MM.1S (cell line): Measurements from ENCODE around the gene ST7.

Experiments used
- DNase-seq: peaks from one replicate; pipeline ENCODE4 v3.0.0-alpha.2; 2015
- H2AFZ ChIP-seq: fragments of 300-600 bp; sonication (generic); 2 replicates; pipeline ENCODE4 v1.6.0; 2016; ENCODE audit warnings: antibody characterized with exemption, low read length
- H3F3A ChIP-seq: fragments of 300-600 bp; sonication (generic); 2 replicates; pipeline ENCODE4 v1.6.1; 2016; ENCODE audit warnings: mild to moderate bottlenecking, antibody characterized with exemption, low read length, moderate library complexity, mixed read lengths; ENCODE audit not compliant: insufficient read depth
- H3K27ac ChIP-seq: fragments of 300-600 bp; sonication (generic); 2 replicates; pipeline ENCODE4 v1.5.1; 2016; ENCODE audit warnings: mild to moderate bottlenecking, low read length
- H3K27me3 ChIP-seq: fragments of 300-600 bp; sonication (generic); replicated peaks from 2 replicates; pipeline ENCODE4 v1.6.0; 2016; ENCODE audit warnings: low read length; ENCODE audit not compliant: insufficient read depth
- H3K36me3 ChIP-seq: fragments of 300-600 bp; sonication (generic); replicated peaks from 2 replicates; pipeline ENCODE4 v1.6.1; 2016; ENCODE audit warnings: mild to moderate bottlenecking, low read length, mixed read lengths; ENCODE audit not compliant: insufficient read depth
- H3K4me1 ChIP-seq: fragments of 300-600 bp; sonication (generic); 2 replicates; pipeline ENCODE4 v1.6.1; 2016; ENCODE audit warnings: low read length, mixed read lengths
- H3K4me2 ChIP-seq: fragments of 300-600 bp; sonication (generic); 2 replicates; pipeline ENCODE4 v1.6.0; 2016; ENCODE audit warnings: low read depth, low read length
- H3K4me3 ChIP-seq: fragments of 300-600 bp; sonication (generic); 2 replicates; pipeline ENCODE4 v1.5.1; 2016; ENCODE audit warnings: low read length, mixed read lengths
- H3K79me2 ChIP-seq: fragments of 300-600 bp; sonication (generic); 2 replicates; pipeline ENCODE4 v1.6.1; 2016; ENCODE audit warnings: mixed run types, low read length, mixed read lengths
- H3K9ac ChIP-seq: fragments of 300-600 bp; sonication (generic); 2 replicates; pipeline ENCODE4 v1.6.1; 2016; ENCODE audit warnings: low read length, mixed read lengths
- H3K9me2 ChIP-seq: fragments of 300-600 bp; sonication (generic); replicated peaks from 2 replicates; pipeline ENCODE4 v1.6.1; 2016; ENCODE audit warnings: mild to moderate bottlenecking, low read length, mixed read lengths; ENCODE audit not compliant: insufficient read depth
- H3K9me3 ChIP-seq: fragments of 300-600 bp; sonication (generic); replicated peaks from 2 replicates; pipeline ENCODE4 v1.6.1; 2016; ENCODE audit warnings: mild to moderate bottlenecking, low read length, mixed read lengths; ENCODE audit not compliant: insufficient read depth
- H4K20me1 ChIP-seq: fragments of 300-600 bp; sonication (generic); 2 replicates; pipeline ENCODE4 v1.6.1; 2016; ENCODE audit warnings: mild to moderate bottlenecking, low read length, moderate library complexity, mixed read lengths; ENCODE audit not compliant: insufficient read depth
- CTCF ChIP-seq: fragments of 300-600 bp; sonication (generic); IDR thresholded peaks from 2 replicates; pipeline ENCODE4 v1.5.1; 2016; ENCODE audit warnings: antibody characterized with exemption, low read length, mixed read lengths
- EZH2 ChIP-seq: fragments of 300-600 bp; sonication (generic); optimal IDR thresholded peaks from 2 replicates; pipeline ENCODE3; 2017; ENCODE audit warnings: low read depth, mild to moderate bottlenecking, antibody characterized with exemption, low read length, mixed read lengths
- EZH2phosphoT487 ChIP-seq: fragments of 300-600 bp; sonication (generic); IDR thresholded peaks from 2 replicates; pipeline ENCODE4 v1.6.1; 2018; ENCODE audit warnings: antibody characterized with exemption, low read length

The ST7 gene

GRCh38 chr7:117085769-117086463 lies 132.6 kb downstream of the ST7 start:
- Histone ChIP-seq H3K4me2 (no peak overlapping the region), H3K79me2 (0 out of 2 replicates have a peak, but pooled peaks cover 4% of the 10 kb centered on the region), H3K9me2 (no peaks in the 10 kb centered on the region), H3K9ac (no peak overlapping the region), H3K4me1 (no peaks in the 10 kb centered on the region), H4K20me1 (no peaks in the 10 kb centered on the region), H2AFZ (no peak overlapping the region), H3K4me3 (no peak overlapping the region), H3K36me3 (no peaks in the 10 kb centered on the region), H3K27me3 (no peaks in the 10 kb centered on the region), H3K27ac (no peak overlapping the region), H3F3A (no peaks in the 10 kb centered on the region), H3K9me3 (no peaks in the 10 kb centered on the region)
- TF ChIP-seq CTCF (no peak), EZH2phosphoT487 (no peak), EZH2 (no peak)
- DNase-seq = no peak

GRCh38 chr7:117086788-117087187 lies 133.5 kb downstream of the ST7 start:
- Histone ChIP-seq H3K9me2 (no peaks in the 10 kb centered on the region), H3K4me1 (no peaks in the 10 kb centered on the region), H3K9me3 (no peaks in the 10 kb centered on the region), H3K9ac (no peak overlapping the region), H3K36me3 (no peaks in the 10 kb centered on the region), H2AFZ (no peak overlapping the region), H3K27me3 (no peaks in the 10 kb centered on the region), H3F3A (no peaks in the 10 kb centered on the region), H3K4me2 (no peak overlapping the region), H3K4me3 (no peak overlapping the region), H3K79me2 (0 out of 2 replicates have a peak, but pooled peaks cover 4% of the 10 kb centered on the region), H4K20me1 (no peaks in the 10 kb centered on the region), H3K27ac (no peak overlapping the region)
- DNase-seq = no peak
- TF ChIP-seq EZH2 = no peak
- no peak for TF ChIP-seq EZH2phosphoT487
- no peak for TF ChIP-seq CTCF

GRCh38 chr7:117087639-117088396 lies 134.5 kb downstream of the ST7 start:
- 0 out of 2 replicates have a peak, but pooled peaks cover 4% of the 10 kb centered on the region for H3K79me2 ChIP-seq
- no peak overlapping the region for H3K4me2 ChIP-seq
- no peaks in the 10 kb centered on the region for H3K36me3 ChIP-seq
- TF ChIP-seq EZH2 (no peak), CTCF (no peak), EZH2phosphoT487 (no peak)
- no peaks in the 10 kb centered on the region for H3K27me3 ChIP-seq
- H3K4me3 ChIP-seq = no peak overlapping the region
- no peaks in the 10 kb centered on the region for H3K9me3 ChIP-seq
- H3K27ac ChIP-seq = no peak overlapping the region
- H3K9ac ChIP-seq = no peak overlapping the region
- H2AFZ ChIP-seq = no peak overlapping the region
- no peak for DNase-seq
- no peaks in the 10 kb centered on the region for H3F3A ChIP-seq
- H3K4me1 ChIP-seq = no peaks in the 10 kb centered on the region
- H3K9me2 ChIP-seq = no peaks in the 10 kb centered on the region
- no peaks in the 10 kb centered on the region for H4K20me1 ChIP-seq
